ENCODE results near the gene POLD1.

Gene POLD1

DNA sequence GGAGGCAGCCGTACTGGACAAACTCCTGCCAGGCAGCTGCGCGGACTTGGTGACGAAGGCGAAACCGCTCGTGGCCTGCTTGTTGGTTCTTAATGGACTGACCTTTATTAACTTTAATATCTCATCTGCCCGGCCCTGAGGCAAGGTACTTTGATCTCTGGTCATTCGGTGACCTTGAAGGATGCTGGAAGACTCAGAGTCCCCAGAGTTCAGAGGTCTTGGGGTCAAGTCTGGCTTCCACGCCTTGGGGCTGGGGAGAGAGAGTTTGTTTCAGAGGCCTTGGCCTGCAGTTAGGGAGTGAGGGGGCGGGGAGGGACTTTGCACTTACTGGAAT is 82.5 kb downstream of the POLD1 start:
- DNase-seq (ENCODE audit: low read depth), result no peak

DNA sequence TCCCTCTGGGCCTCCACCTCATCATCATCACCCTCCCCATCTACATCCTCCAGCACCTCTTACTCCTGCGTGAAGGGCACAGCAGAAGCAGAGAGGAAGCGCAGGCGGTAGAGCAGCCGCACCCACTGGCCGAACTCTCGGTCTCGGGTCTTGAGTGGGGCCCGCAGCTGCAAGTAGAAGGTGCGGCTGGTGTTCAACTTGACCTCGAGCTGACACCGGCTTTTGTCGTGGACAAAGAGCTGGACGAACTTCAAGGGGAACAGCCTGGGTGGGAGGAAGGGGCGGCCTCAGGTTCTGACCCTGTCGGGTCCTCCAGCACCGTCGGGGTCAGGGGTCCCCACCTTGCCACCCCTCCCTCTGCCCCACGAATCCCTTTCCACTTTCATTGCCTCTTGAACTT is 83.4 kb downstream of the POLD1 start:
- no peak for DNase-seq (ENCODE audit: low read depth)
